Stimulated activated memory B cell treated with anti-CD40 and anti-IgM and Interleukin-4, amounts not matched to agents 10 μg/mL and 1 μg/mL and 100 μg/mL, for 72 hours (primary cell): ENCODE data around the gene HIGD2B.
"Not testable (repeated sequence)": the region's sequence is repeated elsewhere in the genome, so short reads cannot be mapped to it uniquely, and the experiment has no call there.

Experiments
- ATAC-seq: fragments of 150-1000 bp; cut with Tn5 transposase; 2 replicates; pipeline ENCODE4 v1.10.0; 2021
- H3K27ac Mint-ChIP-seq: one replicate; pipeline ENCODE4 v1.8.0; 2022; ENCODE audit warnings: mild to moderate bottlenecking, mixed read lengths
- H3K27me3 Mint-ChIP-seq: one replicate; pipeline ENCODE4 v1.8.0; 2022; ENCODE audit warnings: mixed read lengths
- H3K36me3 Mint-ChIP-seq: one replicate; pipeline ENCODE4 v1.8.0; 2022; ENCODE audit warnings: mixed read lengths
- H3K4me1 Mint-ChIP-seq: one replicate; pipeline ENCODE4 v1.8.0; 2022; ENCODE audit warnings: mixed read lengths
- H3K4me3 Mint-ChIP-seq: one replicate; pipeline ENCODE4 v1.8.0; 2022; ENCODE audit warnings: mild to moderate bottlenecking, moderate library complexity, mixed read lengths
- H3K9me3 Mint-ChIP-seq: one replicate; pipeline ENCODE4 v1.8.0; 2022; ENCODE audit warnings: mixed read lengths

The HIGD2B gene

DNA sequence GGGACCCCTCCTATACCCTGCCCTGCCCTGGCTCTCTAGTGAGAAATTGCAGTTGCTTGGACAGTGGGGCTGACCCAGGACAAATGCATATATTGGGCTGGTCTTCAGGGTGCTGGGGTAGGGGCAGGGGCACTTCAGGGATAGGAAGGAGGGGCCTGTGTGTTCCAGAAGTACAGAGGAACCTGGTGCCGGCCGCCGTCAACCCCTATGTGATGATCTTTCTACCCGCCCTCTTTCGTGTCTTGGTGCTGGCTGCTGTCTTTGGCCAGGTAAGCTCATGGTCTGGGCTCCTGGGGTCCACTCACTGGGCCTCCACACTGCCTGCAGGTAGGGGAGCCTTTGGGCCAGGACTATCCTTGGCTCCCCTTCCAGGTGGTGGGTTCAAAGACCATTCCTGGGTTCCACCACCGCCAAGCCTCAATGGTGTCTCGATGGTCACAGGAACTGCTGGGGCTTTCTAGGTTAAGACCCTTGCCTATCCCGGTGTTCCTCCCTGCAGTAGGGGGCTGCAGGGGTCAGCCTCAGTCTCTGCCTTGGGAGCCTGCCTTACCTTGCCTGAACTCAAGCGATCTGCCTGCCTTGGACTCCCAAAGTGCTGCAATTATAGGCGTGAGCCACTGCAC, 37.2 kb downstream of the HIGD2B start:
- H3K27ac Mint-ChIP-seq, H3K4me3 Mint-ChIP-seq, H3K27me3 Mint-ChIP-seq, H3K9me3 Mint-ChIP-seq, H3K36me3 Mint-ChIP-seq, H3K4me1 Mint-ChIP-seq: not testable (repeated sequence)
- ATAC-seq, result peak; percentile 39

DNA sequence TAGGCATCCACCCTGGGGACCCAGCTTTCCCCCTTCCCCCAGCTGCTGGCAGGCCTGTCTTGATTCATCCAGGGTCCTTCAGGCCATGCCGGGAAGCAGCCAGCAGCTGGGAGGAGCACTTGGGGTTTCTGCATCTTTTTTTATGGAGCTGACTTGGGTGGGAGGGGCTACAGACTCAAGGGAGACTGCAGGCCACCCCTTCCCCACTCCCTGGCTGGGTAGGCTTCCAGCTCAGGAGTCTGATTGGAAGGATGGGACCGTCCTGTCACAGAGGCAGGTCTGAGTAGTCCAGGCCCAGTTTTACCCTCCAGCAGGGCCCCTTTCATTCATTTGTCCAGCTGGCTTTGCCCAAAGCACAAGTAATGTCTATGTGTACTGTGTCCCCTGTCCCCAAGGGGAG, 43.7 kb downstream of the HIGD2B start:
- not testable (repeated sequence) for ATAC-seq, H3K27ac Mint-ChIP-seq

DNA sequence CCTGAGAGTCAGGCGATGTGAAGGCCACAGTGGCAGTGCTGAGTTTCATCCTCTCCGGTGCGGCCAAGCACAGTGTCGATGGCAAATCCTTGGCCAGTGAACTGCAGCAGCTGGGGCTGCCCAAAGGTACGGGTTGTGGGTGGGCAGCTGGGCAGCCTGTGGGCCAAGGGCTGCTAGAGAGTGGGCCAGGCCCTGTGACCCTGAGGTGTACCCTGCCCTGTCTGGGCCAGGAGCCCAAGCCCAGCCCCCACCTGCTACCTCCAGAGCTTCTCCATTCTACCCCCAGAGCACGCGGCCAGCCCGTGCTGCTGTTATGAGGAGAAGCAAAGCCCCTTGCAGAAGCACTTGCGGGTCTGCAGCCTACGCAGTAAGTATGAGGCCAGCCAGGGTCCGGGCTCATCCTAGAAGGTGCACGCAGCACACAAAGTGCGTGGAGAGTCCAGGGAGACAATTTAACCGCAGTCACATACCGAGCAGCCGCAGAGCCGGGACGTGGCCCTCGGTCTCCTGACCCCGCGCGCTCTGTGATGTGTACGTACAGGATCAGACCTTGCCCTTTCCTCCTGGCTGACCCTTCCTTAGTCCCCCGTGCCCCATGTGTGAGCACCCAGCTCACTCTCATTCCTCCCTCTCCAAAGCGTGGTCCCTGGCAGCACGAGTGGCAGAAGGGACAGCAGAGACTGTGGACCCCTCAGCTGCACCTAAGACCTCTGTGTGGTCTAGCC, 46.1 kb downstream of the HIGD2B start:
- not testable (repeated sequence) for H3K27me3 Mint-ChIP-seq, H3K4me3 Mint-ChIP-seq, H3K27ac Mint-ChIP-seq, H3K36me3 Mint-ChIP-seq, H3K9me3 Mint-ChIP-seq, H3K4me1 Mint-ChIP-seq
- ATAC-seq, result peak; percentile 24

More for the DNA sequence above, 43.7 kb downstream of the HIGD2B start:
- H3K4me3 Mint-ChIP-seq, H3K9me3 Mint-ChIP-seq, H3K4me1 Mint-ChIP-seq, H3K27me3 Mint-ChIP-seq, H3K36me3 Mint-ChIP-seq: not testable (repeated sequence)

DNA sequence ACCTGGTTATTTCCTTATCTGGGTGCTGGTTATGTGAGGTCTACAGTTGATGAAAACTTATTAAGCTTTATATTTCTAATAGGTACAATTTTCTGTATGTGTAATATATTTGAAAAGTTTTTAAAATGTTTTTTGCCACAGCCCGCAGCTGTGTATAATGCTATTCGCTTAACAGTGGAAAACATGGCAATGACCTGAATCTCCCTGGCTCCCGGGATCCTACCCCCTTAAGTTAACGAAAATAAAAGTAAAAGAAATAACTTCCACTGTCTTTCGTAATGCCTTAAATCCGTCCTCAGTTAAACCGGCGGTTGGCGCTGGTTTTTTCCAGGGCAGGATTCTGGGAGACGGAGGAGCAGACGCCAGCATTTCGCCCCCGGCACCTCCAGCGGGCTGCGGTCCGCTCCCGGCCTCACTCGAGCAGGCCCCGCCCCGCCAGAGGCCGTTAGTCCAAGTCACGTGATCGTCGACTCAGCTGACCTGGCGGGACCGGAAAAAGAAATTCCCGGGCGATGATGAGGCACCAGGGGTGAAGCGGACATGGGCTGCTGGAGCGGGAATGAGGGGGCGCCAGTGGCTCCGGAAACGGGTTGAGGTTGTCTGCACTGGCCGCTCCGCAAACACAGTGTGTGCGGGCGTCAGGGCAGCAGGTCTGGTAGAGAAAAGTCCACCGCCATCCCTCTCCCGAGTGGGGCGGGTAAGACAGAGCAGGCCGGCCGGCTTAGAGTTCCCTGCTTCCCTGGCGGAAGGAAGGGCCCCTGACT, 49.3 kb downstream of the HIGD2B start:
- not testable (repeated sequence) for H3K4me1 Mint-ChIP-seq, H3K27ac Mint-ChIP-seq, H3K4me3 Mint-ChIP-seq, H3K9me3 Mint-ChIP-seq, H3K27me3 Mint-ChIP-seq, H3K36me3 Mint-ChIP-seq
- ATAC-seq, result peak; percentile 42

DNA sequence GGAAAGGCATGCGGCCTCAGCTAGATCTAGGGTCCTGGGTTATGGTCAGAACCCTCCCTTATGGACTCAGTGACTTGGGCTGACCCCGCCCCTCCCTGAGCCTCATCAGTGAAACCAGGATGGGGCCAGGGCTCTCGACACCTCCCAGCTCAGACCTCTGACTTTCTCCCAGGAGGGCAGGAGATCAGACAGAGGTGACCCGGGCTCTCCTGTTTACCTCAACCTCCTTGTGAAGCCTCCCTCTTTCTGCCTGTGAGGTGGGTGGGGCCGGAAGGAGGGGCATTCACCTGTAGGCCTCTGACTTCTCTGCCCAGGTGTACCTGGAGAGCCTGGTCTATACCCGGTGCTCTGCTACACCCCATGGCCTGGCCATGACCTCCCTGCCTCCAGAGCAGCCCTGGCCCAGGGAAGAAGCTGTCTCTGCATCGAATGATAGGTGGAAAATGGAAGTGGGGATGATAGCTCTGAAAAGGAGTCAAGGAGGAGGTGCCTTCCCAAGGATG, 56.9 kb downstream of the HIGD2B start:
- H3K27ac Mint-ChIP-seq, H3K36me3 Mint-ChIP-seq, H3K4me3 Mint-ChIP-seq, H3K9me3 Mint-ChIP-seq, ATAC-seq, H3K27me3 Mint-ChIP-seq, H3K4me1 Mint-ChIP-seq: not testable (repeated sequence)

DNA sequence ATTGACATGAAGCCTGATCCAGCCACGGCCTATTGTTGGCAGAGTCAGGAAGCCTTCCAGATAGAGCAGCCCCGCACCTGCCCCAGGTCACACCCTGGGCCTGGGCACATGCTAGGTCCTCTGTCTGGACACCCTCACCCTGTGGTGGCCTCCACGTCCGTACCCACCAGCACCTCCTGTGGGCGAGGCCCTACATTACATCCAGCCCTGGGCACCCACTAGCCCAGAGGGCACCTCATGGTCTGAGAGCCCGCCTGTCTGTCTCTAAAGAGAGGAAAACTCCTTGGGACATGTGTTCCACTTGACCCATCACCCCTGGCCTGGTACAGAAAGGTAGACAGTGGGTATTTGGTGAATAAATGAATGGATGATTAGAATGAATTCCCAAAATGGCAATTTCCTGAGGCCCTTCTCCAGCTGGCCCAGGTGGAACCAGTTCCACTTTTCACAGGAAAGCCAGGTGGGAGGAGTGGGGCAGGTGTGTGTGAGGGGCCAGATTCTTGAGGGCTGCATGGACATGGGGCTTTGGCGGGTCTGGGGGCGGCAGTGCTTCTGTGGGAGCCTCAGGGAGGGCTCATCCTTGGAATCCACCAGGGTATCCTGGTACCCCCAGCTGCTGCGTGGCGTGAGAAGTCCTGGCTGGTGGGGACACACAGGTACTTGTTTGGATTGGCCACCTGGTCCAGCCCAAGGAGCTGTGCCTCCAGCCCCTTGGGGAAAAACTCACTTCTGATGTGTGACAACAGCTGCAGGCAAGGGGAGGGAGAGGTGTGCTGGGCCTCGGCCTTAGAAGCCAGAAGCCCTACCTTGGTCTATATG, 57.5 kb downstream of the HIGD2B start:
- not testable (repeated sequence) for H3K9me3 Mint-ChIP-seq, H3K27me3 Mint-ChIP-seq, H3K36me3 Mint-ChIP-seq, ATAC-seq, H3K27ac Mint-ChIP-seq, H3K4me1 Mint-ChIP-seq, H3K4me3 Mint-ChIP-seq

DNA sequence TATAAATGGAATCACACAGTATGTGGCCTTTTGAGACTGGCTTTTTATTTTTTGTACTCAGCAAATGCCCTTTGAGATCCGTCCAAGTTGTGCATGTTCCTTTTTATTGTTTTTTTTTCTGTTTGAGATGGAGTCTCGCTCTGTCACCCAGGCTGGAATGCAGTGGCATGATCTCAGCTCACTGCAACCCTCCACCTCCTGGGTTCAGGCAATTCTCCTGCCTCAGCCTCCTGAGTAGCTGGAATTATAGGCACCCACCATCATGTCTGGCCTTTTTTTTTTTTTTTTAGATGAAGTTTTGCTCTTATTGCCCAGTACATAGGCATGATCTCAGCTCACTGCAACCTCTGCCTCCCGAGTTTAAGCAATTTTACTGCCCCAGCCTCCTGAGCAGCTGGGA, 59.8 kb downstream of the HIGD2B start:
- not testable (repeated sequence) for H3K27me3 Mint-ChIP-seq, ATAC-seq, H3K9me3 Mint-ChIP-seq, H3K4me3 Mint-ChIP-seq, H3K27ac Mint-ChIP-seq, H3K4me1 Mint-ChIP-seq, H3K36me3 Mint-ChIP-seq
